Measurements from ENCODE around the gene DPY19L2.
"Not testable (repeated sequence)": the region's sequence is repeated elsewhere in the genome, so short reads cannot be mapped to it uniquely, and the experiment has no call there.

Gene DPY19L2

GRCh38 chr12:63658501-63658900 is 9.8 kb downstream of the DPY19L2 start:
- not testable (repeated sequence) for DNase-seq

DNA sequence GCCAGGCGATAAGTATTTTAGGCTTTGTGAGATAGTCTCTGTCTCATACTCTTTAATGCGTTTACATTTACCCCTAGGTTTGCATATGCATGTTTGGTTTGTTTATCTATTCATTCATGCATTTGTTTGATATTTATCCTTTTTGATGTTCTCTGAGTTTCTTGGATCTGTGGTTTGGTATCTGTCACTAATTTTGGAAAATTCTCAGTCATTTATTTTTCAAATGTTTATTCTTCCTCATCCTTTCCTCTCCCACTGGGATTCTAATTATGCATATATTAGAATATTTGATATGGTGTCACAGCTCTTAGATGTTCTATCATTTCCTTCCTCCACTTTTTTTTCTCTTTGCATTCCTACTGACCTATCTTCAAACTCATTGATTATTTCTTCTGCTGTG is 11.9 kb downstream of the DPY19L2 start:
- DNase-seq: not testable (repeated sequence)

- not testable (repeated sequence) for DNase-seq
Observed at GRCh38 chr12:63655543-63656257, 12.6 kb downstream of the DPY19L2 start.

GRCh38 chr12:63654481-63654880 is 13.8 kb downstream of the DPY19L2 start:
- DNase-seq: not testable (repeated sequence)

DNA sequence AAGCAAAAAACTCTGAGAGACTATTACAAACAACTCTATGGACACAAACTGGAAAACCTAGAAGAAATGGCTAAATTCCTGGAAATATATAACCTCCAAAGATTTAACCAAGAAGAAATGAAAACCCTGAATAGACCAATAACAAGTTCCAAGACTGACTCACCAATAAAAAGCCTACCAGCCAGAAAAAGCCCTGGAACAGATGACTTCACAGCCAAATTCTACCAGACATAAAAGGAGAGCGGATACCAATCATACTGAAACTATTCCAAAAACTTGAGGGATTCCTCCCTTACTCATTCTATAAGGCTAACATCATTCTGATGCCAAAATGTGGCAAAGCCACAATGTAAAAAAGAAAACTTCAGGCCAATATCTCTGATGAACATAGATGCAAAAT is 18.8 kb downstream of the DPY19L2 start:
- not testable (repeated sequence) for DNase-seq

GRCh38 chr12:63643381-63644140 is 24.7 kb downstream of the DPY19L2 start:
- not testable (repeated sequence) for DNase-seq

GRCh38 chr12:63624258-63624657 is 44.0 kb downstream of the DPY19L2 start:
- DNase-seq: not testable (repeated sequence)

DNA sequence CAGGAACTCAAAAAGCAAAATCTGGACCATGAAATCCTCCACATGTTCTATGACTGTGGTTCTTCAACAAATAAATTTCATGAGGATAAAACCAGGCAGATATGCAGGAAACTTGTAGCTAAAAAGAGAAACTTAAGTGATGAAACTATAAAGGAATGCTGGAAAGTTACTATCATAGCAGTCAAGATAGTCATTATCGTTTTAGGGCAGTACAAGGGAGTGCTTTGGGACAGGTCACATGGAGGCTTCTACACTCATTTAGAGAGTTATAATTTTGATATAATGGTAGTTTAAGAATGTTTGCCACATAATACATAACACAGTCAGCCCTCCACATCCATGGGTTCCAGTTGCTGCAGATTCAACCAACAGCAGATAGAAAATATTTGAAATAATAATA is 52.7 kb downstream of the DPY19L2 start:
- not testable (repeated sequence) for DNase-seq

GRCh38 chr12:63611285-63611684 is 57.0 kb downstream of the DPY19L2 start:
- not testable (repeated sequence) for DNase-seq

- not testable (repeated sequence) for DNase-seq
Observed at GRCh38 chr12:63609281-63609680, 59.0 kb downstream of the DPY19L2 start.

GRCh38 chr12:63604985-63605384 is 63.3 kb downstream of the DPY19L2 start:
- not testable (repeated sequence) for DNase-seq

DNA sequence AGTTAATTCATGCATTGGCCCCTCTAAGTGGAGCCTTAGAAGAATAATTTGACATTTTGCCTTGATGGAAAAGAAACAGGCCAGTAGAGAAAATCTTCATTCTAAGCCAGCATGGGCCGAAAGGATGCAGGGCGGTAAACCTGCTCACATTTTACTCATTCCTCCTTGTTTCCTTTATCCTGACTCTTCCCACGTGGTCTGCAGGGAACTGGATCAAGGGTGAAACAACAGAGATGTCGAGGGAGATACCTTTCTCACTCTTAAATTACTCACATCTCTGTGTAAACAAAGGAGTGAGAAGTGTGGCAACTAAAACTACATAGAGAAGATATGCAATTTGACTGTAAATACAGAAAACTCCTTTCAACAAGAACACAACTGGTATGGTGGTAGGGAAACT is 73.5 kb downstream of the DPY19L2 start:
- not testable (repeated sequence) for DNase-seq

DNA sequence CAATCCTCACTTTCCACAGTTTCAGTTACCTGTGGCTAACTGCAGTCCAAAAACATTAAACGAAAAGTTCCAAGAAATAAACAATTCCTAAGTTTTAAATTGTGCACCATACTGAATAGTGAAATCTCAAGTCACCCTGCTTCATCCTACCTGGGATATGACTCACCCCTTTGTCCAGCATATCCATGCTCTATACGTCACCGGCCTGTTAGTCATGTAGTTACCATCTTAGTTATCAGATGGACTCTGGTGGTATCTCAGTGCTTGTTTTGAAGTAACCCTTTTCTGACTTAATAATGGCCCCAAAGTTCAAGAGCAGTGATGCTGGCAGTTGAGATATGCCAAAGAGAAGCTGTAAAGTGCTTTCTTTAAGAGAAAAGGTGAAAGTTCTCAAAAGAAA is 83.9 kb downstream of the DPY19L2 start:
- DNase-seq: not testable (repeated sequence)

- not testable (repeated sequence) for DNase-seq
Observed at GRCh38 chr12:63583289-63583688, 85.0 kb downstream of the DPY19L2 start.

- DNase-seq: not testable (repeated sequence)
Observed at GRCh38 chr12:63577631-63578030, 90.7 kb downstream of the DPY19L2 start.

GRCh38 chr12:63572038-63572437 is 96.3 kb downstream of the DPY19L2 start:
- DNase-seq: not testable (repeated sequence)

DNA sequence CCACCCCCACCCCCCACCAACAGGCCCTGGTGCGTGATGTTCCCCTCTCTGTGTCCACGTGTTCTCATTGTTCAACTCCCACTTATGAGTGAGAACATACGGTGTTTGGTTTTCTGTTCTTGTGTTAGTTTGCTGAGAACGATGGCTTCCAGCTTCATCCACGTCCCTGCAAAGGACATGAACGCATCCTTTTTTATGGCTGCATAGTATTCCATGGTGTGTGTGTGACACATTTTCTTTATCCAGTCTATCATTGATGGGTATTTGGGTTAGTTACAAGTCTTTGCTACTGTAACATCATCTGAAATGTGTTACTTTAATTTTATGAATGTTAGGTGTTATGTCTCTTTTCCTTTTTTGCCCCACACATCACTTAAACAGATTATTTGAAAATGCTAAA is 109.8 kb downstream of the DPY19L2 start:
- DNase-seq: not testable (repeated sequence)

DNA sequence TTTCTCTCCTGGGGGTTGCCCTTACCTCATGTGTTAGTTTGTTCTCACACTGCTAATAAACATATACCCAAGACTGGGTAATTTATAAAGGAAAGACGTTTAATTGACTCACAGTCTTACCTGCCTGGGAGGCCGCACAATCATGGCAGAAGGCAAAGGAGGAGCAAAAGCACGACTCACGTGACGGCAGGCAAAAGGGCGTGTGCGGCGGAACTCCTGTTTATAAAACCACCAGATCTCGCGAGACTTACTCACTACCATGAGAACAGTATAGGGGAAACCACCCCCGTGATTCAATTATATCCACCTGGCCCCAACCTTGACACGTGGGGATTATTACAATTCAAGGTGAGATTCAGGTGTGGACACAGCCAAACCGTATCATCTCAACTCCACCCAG is 116.9 kb downstream of the DPY19L2 start:
- DNase-seq: not testable (repeated sequence)

DNA sequence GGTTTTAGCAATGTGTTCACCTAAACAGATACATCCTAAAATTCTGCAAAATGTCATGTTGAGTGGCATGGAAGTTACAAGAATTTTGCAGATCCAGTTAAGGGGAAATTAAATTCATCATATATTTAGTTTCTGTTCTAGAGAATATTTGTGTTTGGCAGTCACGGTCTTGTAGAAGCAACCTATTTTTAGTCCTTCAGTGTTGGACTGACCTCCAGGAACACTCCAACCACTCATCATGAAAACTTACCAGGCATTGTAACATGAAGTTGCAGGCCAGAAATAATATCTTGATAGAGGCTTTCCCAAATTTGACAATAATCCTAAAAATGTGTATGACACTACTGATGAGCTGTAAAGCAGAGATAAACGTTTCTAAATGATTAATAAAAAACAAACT is 119.3 kb downstream of the DPY19L2 start:
- DNase-seq: not testable (repeated sequence)

DNA sequence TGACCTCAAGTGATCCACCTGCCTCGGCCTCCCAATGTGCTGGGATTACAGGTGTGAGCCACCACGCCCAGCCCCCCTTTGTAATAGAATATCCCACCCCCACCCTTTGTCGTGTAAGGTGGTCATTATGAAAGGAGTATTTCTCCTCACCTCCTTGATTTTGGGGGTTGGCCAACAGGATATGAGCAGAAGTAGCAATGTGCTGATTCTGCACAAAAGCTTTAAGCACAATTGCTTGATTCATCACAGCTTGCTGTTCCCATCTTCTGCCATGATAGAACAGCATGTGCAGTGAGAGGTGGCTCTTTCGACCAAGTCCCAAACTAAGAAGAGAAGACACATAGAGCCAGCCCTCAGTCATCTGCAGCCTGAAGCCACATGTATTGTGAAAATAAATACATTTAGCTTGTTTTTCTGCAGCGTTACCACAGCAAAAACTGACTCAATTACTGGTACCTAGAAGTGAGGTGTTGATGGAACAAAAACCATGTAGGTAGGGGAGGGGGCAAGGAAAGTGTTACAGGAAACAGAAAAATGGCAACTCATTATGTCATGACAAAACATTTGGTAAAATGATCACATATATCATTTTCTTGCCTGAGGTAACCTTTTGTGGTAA is 122.9 kb downstream of the DPY19L2 start:
- not testable (repeated sequence) for DNase-seq

DNA sequence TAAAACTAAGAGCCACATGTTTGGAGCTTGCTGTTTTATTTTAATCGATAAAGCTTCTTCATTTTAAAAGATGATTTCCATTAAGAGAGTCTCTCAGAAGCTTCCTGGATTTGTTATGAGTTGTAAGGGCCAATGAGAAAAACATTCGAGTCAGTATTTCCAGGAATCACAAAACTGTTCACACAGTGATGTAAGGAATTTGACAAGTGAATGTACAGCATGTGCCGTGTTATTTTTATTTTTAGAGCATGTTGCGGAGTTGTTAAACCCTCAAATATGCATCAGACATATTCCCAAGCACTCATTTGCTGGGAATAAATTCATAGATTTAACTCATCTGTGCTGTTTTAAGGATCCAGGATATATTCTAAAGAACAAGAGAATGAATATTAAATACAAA is 129.6 kb downstream of the DPY19L2 start:
- DNase-seq: not testable (repeated sequence)

GRCh38 chr12:63537838-63538237 is 130.5 kb downstream of the DPY19L2 start:
- DNase-seq: not testable (repeated sequence)

GRCh38 chr12:63529641-63530040 is 138.7 kb downstream of the DPY19L2 start:
- not testable (repeated sequence) for DNase-seq

- DNase-seq: no peak
Observed at GRCh38 chr12:63525831-63526230, 142.5 kb downstream of the DPY19L2 start.
